GM21367 (cell line): Measurements from ENCODE around the gene TEX14.
"Not testable (repeated sequence)": the region's sequence is repeated elsewhere in the genome, so short reads cannot be mapped to it uniquely, and the experiment has no call there.

ENCODE experiments used
- ATAC-seq: cut with Tn5 transposase; IDR thresholded peaks from one replicate; pipeline ENCODE4 v1.9.1; 2021; ENCODE audit not compliant: unreplicated experiment

TEX14 gene

GRCh38 chr17:58690033-58690432, 1.8 kb downstream of the TEX14 start:
- not testable (repeated sequence) for ATAC-seq

- no peak for ATAC-seq
Observed at GRCh38 chr17:58688521-58688920, 3.3 kb downstream of the TEX14 start.

- ATAC-seq, result no peak
Observed at GRCh38 chr17:58686980-58687379, 4.9 kb downstream of the TEX14 start.

GRCh38 chr17:58684462-58684861, 7.4 kb downstream of the TEX14 start:
- ATAC-seq, result not testable (repeated sequence)

GRCh38 chr17:58684003-58684402, 7.8 kb downstream of the TEX14 start:
- ATAC-seq, result no peak

GRCh38 chr17:58680038-58680369, 11.8 kb downstream of the TEX14 start:
- no peak for ATAC-seq

GRCh38 chr17:58679263-58680037, 12.4 kb downstream of the TEX14 start:
- ATAC-seq, result no peak

GRCh38 chr17:58678287-58678686, 13.6 kb downstream of the TEX14 start:
- ATAC-seq, result not testable (repeated sequence)

GRCh38 chr17:58677194-58677880, 14.5 kb downstream of the TEX14 start:
- no peak for ATAC-seq

- ATAC-seq, result no peak
Observed at GRCh38 chr17:58671969-58672368, 19.9 kb downstream of the TEX14 start.

GRCh38 chr17:58669853-58670252, 22.0 kb downstream of the TEX14 start:
- ATAC-seq, result no peak

- ATAC-seq, result no peak
Observed at GRCh38 chr17:58668598-58668935, 23.3 kb downstream of the TEX14 start.

- ATAC-seq, result no peak
Observed at GRCh38 chr17:58667934-58668597, 23.8 kb downstream of the TEX14 start.

- no peak for ATAC-seq
Observed at GRCh38 chr17:58666858-58667267, 25.0 kb downstream of the TEX14 start.

GRCh38 chr17:58665946-58666857, 25.6 kb downstream of the TEX14 start:
- no peak for ATAC-seq

GRCh38 chr17:58664302-58664701, 27.5 kb downstream of the TEX14 start:
- ATAC-seq, result no peak

GRCh38 chr17:58661499-58661898, 30.3 kb downstream of the TEX14 start:
- ATAC-seq, result no peak

- no peak for ATAC-seq
Observed at GRCh38 chr17:58660621-58661020, 31.2 kb downstream of the TEX14 start.

- ATAC-seq, result not testable (repeated sequence)
Observed at GRCh38 chr17:58659714-58660084, 32.1 kb downstream of the TEX14 start.

- peak; percentile 67 for ATAC-seq
Observed at GRCh38 chr17:58658804-58659713, 32.8 kb downstream of the TEX14 start.
